GM12891 (cell line): ENCODE results near the gene SNX7.

Experiments used
- PAX5 ChIP-seq: IDR thresholded peaks from 2 replicates; pipeline ENCODE4 v1.6.1; 2011; ENCODE audit warnings: low read length, moderate library complexity, mild to moderate bottlenecking; ENCODE audit not compliant: insufficient read depth, severe bottlenecking
- POLR2A ChIP-seq: IDR thresholded peaks from 2 replicates; pipeline ENCODE4 v1.6.1; 2011; ENCODE audit warnings: low read depth, low read length, control low read depth
- POLR2AphosphoS5 ChIP-seq: IDR thresholded peaks from 2 replicates; pipeline ENCODE4 v1.6.1; 2011; ENCODE audit warnings: low read depth, low read length, control low read depth
- SPI1 ChIP-seq: IDR thresholded peaks from 2 replicates; pipeline ENCODE4 v1.6.1; 2011; ENCODE audit warnings: low read depth, low read length, control low read depth
- TAF1 ChIP-seq: IDR thresholded peaks from 2 replicates; pipeline ENCODE4 v1.6.1; 2011; ENCODE audit warnings: low read depth, low read length, control low read depth

GRCh38 chr1:98769162-98769561 lies 107.6 kb downstream of the SNX7 start:
- TF ChIP-seq SPI1, result no peak
- no peak for TF ChIP-seq POLR2A
- TF ChIP-seq POLR2AphosphoS5, result no peak
- no peak for TF ChIP-seq PAX5
- TF ChIP-seq TAF1, result no peak
